PFSK-1 (cell line): Measurements from ENCODE around the gene ANKS1A.

Source experiments
- FOXP2 ChIP-seq: optimal IDR thresholded peaks from 2 replicates; pipeline ENCODE3; 2011; ENCODE audit warnings: borderline replicate concordance, control low read depth, inconsistent platforms; ENCODE audit not compliant: insufficient read depth; ENCODE audit errors: extremely low read length, extremely low read depth
- POLR2AphosphoS5 ChIP-seq: IDR thresholded peaks from 2 replicates; pipeline ENCODE4 v1.6.1; 2012; ENCODE audit warnings: low read depth, mild to moderate bottlenecking, control low read depth, low read length, moderate library complexity
- SIN3A ChIP-seq: IDR thresholded peaks from 2 replicates; pipeline ENCODE4 v1.6.1; 2012; ENCODE audit warnings: mild to moderate bottlenecking, low read length, moderate library complexity, borderline replicate concordance; ENCODE audit not compliant: insufficient read depth
- TAF1 ChIP-seq: IDR thresholded peaks from 2 replicates; pipeline ENCODE4 v1.6.1; 2012; ENCODE audit warnings: low read length, control low read depth, borderline replicate concordance; ENCODE audit not compliant: insufficient read depth
- TF ChIP-seq, protein P1 (sequence below), 2 experiments: IDR thresholded peaks; 2 replicates each; pipeline versions ENCODE4 v1.6.1 to v1.8.0; 2011 to 2012; ENCODE audit warnings: low read depth in 2 of 2, low read length in 2 of 2, control low read depth in 1 of 2, inconsistent platforms in 1 of 2, mild to moderate bottlenecking in 1 of 2, moderate library complexity in 1 of 2; ENCODE audit not compliant: insufficient read depth in 1 of 2

Gene ANKS1A

GRCh38 chr6:35079311-35080000, 190.4 kb downstream of the ANKS1A start:
- TF ChIP-seq POLR2AphosphoS5 (no peak), TAF1 (no peak), FOXP2 (no peak), SIN3A (no peak)
- TF ChIP-seq, protein P1, sequence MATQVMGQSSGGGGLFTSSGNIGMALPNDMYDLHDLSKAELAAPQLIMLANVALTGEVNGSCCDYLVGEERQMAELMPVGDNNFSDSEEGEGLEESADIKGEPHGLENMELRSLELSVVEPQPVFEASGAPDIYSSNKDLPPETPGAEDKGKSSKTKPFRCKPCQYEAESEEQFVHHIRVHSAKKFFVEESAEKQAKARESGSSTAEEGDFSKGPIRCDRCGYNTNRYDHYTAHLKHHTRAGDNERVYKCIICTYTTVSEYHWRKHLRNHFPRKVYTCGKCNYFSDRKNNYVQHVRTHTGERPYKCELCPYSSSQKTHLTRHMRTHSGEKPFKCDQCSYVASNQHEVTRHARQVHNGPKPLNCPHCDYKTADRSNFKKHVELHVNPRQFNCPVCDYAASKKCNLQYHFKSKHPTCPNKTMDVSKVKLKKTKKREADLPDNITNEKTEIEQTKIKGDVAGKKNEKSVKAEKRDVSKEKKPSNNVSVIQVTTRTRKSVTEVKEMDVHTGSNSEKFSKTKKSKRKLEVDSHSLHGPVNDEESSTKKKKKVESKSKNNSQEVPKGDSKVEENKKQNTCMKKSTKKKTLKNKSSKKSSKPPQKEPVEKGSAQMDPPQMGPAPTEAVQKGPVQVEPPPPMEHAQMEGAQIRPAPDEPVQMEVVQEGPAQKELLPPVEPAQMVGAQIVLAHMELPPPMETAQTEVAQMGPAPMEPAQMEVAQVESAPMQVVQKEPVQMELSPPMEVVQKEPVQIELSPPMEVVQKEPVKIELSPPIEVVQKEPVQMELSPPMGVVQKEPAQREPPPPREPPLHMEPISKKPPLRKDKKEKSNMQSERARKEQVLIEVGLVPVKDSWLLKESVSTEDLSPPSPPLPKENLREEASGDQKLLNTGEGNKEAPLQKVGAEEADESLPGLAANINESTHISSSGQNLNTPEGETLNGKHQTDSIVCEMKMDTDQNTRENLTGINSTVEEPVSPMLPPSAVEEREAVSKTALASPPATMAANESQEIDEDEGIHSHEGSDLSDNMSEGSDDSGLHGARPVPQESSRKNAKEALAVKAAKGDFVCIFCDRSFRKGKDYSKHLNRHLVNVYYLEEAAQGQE (IDR thresholded peaks at IDR 0.05; ENCODE audit: insufficient read depth in 1 of 2, low read depth in 2 of 2, low read length in 2 of 2) = no peak

GRCh38 chr6:35080016-35080680, 191.1 kb downstream of the ANKS1A start:
- TF ChIP-seq TAF1 (no peak), FOXP2 (no peak), SIN3A (no peak), POLR2AphosphoS5 (no peak)
- TF ChIP-seq, protein P1 (IDR thresholded peaks at IDR 0.05; ENCODE audit: insufficient read depth in 1 of 2, low read depth in 2 of 2, low read length in 2 of 2) = no peak

GRCh38 chr6:35080821-35081425, 191.9 kb downstream of the ANKS1A start:
- TF ChIP-seq POLR2AphosphoS5 = no peak
- no peak for TF ChIP-seq FOXP2
- no peak for TF ChIP-seq SIN3A

GRCh38 chr6:35081426-35081851, 192.4 kb downstream of the ANKS1A start:
- TF ChIP-seq SIN3A (no peak), FOXP2 (no peak), TAF1 (no peak), POLR2AphosphoS5 (no peak)
- TF ChIP-seq, protein P1 (IDR thresholded peaks at IDR 0.05; ENCODE audit: insufficient read depth in 1 of 2, low read depth in 2 of 2, low read length in 2 of 2) = no peak

- TF ChIP-seq FOXP2 (no peak), TAF1 (no peak), POLR2AphosphoS5 (no peak)
These were observed 193.1 kb downstream of the ANKS1A start for GRCh38 chr6:35082046-35082732.
